GM12878 (cell line): ENCODE data around the gene KRT72. TPM values are rescaled to one million over a fixed set of nuclear protein-coding genes. Genes with fewer than 3 reads are reported as not detected.

Source experiments
- ATF7 ChIP-seq: fragments of 450-650 bp; IDR thresholded peaks from 2 replicates; pipeline ENCODE4 v1.6.1; 2016; ENCODE audit warnings: low read depth, mild to moderate bottlenecking
- MAX ChIP-seq: IDR thresholded peaks from 2 replicates; pipeline ENCODE4 v1.6.1; 2012; ENCODE audit warnings: low read depth, low read length, improper control_type of control experiment
- MTA2 ChIP-seq: fragments of 450-650 bp; IDR thresholded peaks from 2 replicates; pipeline ENCODE4 v1.6.1; 2016; ENCODE audit warnings: low read depth, mild to moderate bottlenecking, moderate library complexity
- NRF1 ChIP-seq: conservative IDR thresholded peaks from 2 replicates; pipeline ENCODE4 v1.6.1; 2011; ENCODE audit warnings: mild to moderate bottlenecking, low read depth, low read length, improper control_type of control experiment
- POLR2AphosphoS5 ChIP-seq: IDR thresholded peaks from 2 replicates; pipeline ENCODE4 v1.6.1; 2011; ENCODE audit warnings: mild to moderate bottlenecking, low read length, inconsistent platforms
- PRDM15 ChIP-seq: fragments of 450-650 bp; formaldehyde crosslinking; IDR thresholded peaks from 2 replicates; pipeline ENCODE4 v1.4.0; 2020; ENCODE audit warnings: mild to moderate bottlenecking, moderate library complexity
- RBBP5 ChIP-seq: fragments of 200-600 bp; sonication (generic); conservative IDR thresholded peaks from 2 replicates; pipeline ENCODE4 v1.6.1; 2016
- polyA plus RNA-seq, 11 experiments: library from polyadenylated mRNA; depleted of rRNA in 4 of 11; unstranded in 6 of 11; stranded (reverse) in 5 of 11; fragments of >200 nt; fragmentation: Nextera tagmentation in 4 of 11; fragmentation: Illumina TruSeq in 1 of 11; extraction: Ambion mirVana in 4 of 11; extraction: Trizol in 1 of 11; gene quantifications; 1 replicate in 1 of 11; 2 replicates in 10 of 11; pipeline versions ENCODE4 v1.2.1 to v1.2.3, GENCODE V29; 2011 to 2016; ENCODE audit warnings: inconsistent platforms in 2 of 11, missing spikeins in 2 of 11, low read depth in 1 of 11
- total RNA-seq, 4 experiments: library from RNA; depleted of rRNA in 3 of 4; stranded (reverse); fragments of >200 nt in 3 of 4; fragmentation: Illumina TruSeq in 1 of 4; extraction: Trizol in 1 of 4; gene quantifications; 2 replicates each; pipeline versions ENCODE4 v1.2.1 to v1.2.3, GENCODE V29; 2013 to 2021
- TF ChIP-seq, protein P1 (sequence below): fragments of 450-650 bp; IDR thresholded peaks from 2 replicates; pipeline ENCODE4 v1.6.1; 2016; ENCODE audit warnings: mild to moderate bottlenecking, moderate library complexity, borderline replicate concordance

The KRT72 gene
- total and polyA plus RNA-seq, 10 of the 15 experiments (the other 5 are each of a cell fraction or from before 2014, with no cell fraction given) = not detected

DNA sequence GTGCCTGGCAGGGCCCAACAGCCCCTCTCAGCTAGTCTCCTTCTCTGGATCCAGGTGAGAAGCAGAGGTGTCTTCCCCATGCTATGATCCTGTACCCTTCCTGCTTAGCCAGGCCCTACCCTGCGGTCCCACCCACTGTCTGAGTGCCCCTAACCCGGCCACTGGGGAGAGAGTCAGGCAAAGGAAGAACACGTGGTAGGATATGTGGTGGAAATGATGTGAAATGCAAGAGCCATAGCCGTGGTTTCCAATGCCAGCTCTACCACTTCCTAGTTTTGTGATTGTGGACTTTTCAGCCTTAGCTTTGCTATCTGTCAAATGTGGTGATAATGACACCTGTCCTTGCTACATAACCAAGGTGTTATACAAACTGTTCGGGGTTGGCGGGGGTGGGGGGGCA lies 34.9 kb upstream of the KRT72 start (continued):
- no peak for TF ChIP-seq POLR2AphosphoS5
- TF ChIP-seq RBBP5 = no peak
- TF ChIP-seq PRDM15 (CRISPR knock-in tag) = no peak
- TF ChIP-seq NRF1 = no peak
- TF ChIP-seq, protein P1, sequence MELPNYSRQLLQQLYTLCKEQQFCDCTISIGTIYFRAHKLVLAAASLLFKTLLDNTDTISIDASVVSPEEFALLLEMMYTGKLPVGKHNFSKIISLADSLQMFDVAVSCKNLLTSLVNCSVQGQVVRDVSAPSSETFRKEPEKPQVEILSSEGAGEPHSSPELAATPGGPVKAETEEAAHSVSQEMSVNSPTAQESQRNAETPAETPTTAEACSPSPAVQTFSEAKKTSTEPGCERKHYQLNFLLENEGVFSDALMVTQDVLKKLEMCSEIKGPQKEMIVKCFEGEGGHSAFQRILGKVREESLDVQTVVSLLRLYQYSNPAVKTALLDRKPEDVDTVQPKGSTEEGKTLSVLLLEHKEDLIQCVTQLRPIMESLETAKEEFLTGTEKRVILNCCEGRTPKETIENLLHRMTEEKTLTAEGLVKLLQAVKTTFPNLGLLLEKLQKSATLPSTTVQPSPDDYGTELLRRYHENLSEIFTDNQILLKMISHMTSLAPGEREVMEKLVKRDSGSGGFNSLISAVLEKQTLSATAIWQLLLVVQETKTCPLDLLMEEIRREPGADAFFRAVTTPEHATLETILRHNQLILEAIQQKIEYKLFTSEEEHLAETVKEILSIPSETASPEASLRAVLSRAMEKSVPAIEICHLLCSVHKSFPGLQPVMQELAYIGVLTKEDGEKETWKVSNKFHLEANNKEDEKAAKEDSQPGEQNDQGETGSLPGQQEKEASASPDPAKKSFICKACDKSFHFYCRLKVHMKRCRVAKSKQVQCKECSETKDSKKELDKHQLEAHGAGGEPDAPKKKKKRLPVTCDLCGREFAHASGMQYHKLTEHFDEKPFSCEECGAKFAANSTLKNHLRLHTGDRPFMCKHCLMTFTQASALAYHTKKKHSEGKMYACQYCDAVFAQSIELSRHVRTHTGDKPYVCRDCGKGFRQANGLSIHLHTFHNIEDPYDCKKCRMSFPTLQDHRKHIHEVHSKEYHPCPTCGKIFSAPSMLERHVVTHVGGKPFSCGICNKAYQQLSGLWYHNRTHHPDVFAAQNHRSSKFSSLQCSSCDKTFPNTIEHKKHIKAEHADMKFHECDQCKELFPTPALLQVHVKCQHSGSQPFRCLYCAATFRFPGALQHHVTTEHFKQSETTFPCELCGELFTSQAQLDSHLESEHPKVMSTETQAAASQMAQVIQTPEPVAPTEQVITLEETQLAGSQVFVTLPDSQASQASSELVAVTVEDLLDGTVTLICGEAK = no peak
- TF ChIP-seq MAX = no peak
- no peak for TF ChIP-seq ATF7
- TF ChIP-seq MTA2 = no peak
